Type B pancreatic cell (in vitro differentiated cells): ENCODE measurements around the gene EPAS1. TPM values are rescaled to one million over a fixed set of nuclear protein-coding genes. Genes with fewer than 3 reads are reported as not detected.

Source experiments
- DNase-seq: peaks from one replicate; pipeline ENCODE4 v3.0.0; 2021; ENCODE audit warnings: mixed read lengths; ENCODE audit not compliant: unreplicated experiment; ENCODE audit errors: extremely low spot score
- H3K27ac Mint-ChIP-seq: 2 replicates; pipeline ENCODE4 v1.8.0; 2021; ENCODE audit warnings: mild to moderate bottlenecking, mixed read lengths
- H3K27me3 Mint-ChIP-seq: 2 replicates; pipeline ENCODE4 v1.8.0; 2021; ENCODE audit warnings: mixed read lengths
- H3K36me3 Mint-ChIP-seq: 2 replicates; pipeline ENCODE4 v1.8.0; 2021; ENCODE audit warnings: mixed read lengths
- H3K4me1 Mint-ChIP-seq: one replicate; pipeline ENCODE4 v1.8.0; 2021; ENCODE audit warnings: mixed read lengths; ENCODE audit not compliant: unreplicated experiment
- H3K4me3 Mint-ChIP-seq: 2 replicates; pipeline ENCODE4 v1.8.0; 2021; ENCODE audit warnings: mild to moderate bottlenecking, mixed read lengths
- H3K9me3 Mint-ChIP-seq: 2 replicates; pipeline ENCODE4 v1.8.0; 2021; ENCODE audit warnings: mixed read lengths
- CTCF ChIP-seq: fragments of 200-600 bp; sonication (generic); conservative IDR thresholded peaks from 2 replicates; pipeline ENCODE4 v1.5.0; 2021; ENCODE audit warnings: antibody characterized with exemption, mild to moderate bottlenecking
- total RNA-seq: library from RNA; stranded (reverse); gene quantifications from 2 replicates; pipeline ENCODE4 v1.2.1, GENCODE V29; 2021; ENCODE audit warnings: low replicate concordance

EPAS1 gene
- total RNA-seq, 1 donor from 2014 or later: 59.8 TPM

DNA sequence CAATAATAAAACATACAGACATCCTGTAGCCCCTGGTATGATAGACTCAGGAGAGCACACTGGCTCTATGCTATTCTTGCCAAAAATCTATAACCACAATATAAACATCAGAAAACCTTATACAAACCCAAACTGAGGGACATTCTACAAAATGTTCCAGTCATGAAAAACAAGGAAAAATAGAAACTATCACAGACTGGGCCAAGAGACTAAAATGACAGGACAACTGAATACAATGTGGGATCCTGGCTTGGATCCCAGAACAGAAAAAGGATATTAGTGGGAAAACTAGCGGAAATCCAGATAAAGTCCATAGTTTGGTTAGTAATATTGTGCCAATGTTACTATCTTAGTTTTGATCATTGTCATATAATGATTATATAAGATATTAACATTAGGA is 29.6 kb upstream of the EPAS1 start:
- Mint-ChIP-seq H3K27ac (no peak overlapping the region), H3K9me3 (no peaks in the 10 kb centered on the region), H3K36me3 (no peaks in the 10 kb centered on the region), H3K27me3 (peaks cover 4% of the 10 kb centered on the region), H3K4me1 (peaks cover 10% of the 10 kb centered on the region), H3K4me3 (no peak overlapping the region)
- no peak for TF ChIP-seq CTCF
- no peak for DNase-seq

- Mint-ChIP-seq H3K4me1 (peaks cover 10% of the 10 kb centered on the region), H3K27me3 (peaks cover 4% of the 10 kb centered on the region), H3K36me3 (no peaks in the 10 kb centered on the region), H3K9me3 (no peaks in the 10 kb centered on the region), H3K27ac (no peak overlapping the region), H3K4me3 (no peak overlapping the region)
- no peak for TF ChIP-seq CTCF
- DNase-seq: no peak
Measured at GRCh38 chr2:46268196-46268595, 29.0 kb upstream of the EPAS1 start.

GRCh38 chr2:46269001-46269400 is 28.2 kb upstream of the EPAS1 start:
- no peaks in the 10 kb centered on the region for H3K9me3 Mint-ChIP-seq
- DNase-seq: no peak
- peaks cover 10% of the 10 kb centered on the region for H3K4me1 Mint-ChIP-seq
- H3K36me3 Mint-ChIP-seq: no peaks in the 10 kb centered on the region
- H3K27ac Mint-ChIP-seq: no peak overlapping the region
- TF ChIP-seq CTCF: no peak
- no peak overlapping the region for H3K4me3 Mint-ChIP-seq
- H3K27me3 Mint-ChIP-seq: peaks cover 4% of the 10 kb centered on the region

DNA sequence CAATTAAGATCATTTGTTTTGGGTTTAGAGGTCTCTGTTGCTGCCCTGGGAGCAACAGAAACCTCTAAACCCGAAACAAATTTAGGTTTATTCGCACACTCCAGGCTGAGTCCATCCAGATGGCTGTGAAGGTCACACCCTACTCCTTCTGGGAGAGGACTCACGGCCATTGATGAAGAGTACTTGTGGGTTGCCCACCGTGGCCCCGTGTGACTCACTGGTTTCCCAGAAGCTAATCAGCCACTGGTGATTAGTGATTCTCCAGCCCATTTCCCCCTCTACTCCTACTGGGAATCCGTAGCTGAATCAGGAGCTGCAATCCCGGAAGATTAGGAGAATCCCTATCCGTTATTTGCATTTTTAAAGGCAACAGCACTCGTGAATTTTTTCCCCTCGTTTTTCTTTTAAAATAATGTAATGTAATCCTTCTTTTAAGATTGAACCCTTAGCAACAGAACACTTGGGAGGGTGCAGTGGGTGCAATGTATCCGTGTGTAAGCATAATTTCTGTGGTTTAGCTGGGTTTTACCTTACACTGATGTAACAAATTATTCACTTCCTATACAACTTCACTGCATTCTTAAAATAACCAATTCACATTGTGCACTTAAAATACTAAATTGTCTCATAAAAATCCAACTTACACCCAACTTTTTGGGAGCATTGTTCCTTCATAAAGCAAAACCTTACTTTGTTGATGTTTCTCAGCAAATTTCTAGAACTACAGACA is 27.5 kb upstream of the EPAS1 start:
- Mint-ChIP-seq H3K4me3 (no peak overlapping the region), H3K9me3 (no peaks in the 10 kb centered on the region), H3K27me3 (peaks cover 4% of the 10 kb centered on the region), H3K36me3 (no peaks in the 10 kb centered on the region), H3K4me1 (peaks cover 10% of the 10 kb centered on the region), H3K27ac (no peak overlapping the region)
- DNase-seq: no peak
- TF ChIP-seq CTCF: no peak

GRCh38 chr2:46270384-46270783 is 26.8 kb upstream of the EPAS1 start:
- Mint-ChIP-seq H3K27ac (no peak overlapping the region), H3K4me1 (peaks cover 10% of the 10 kb centered on the region), H3K27me3 (peaks cover 4% of the 10 kb centered on the region), H3K36me3 (no peaks in the 10 kb centered on the region), H3K4me3 (no peak overlapping the region), H3K9me3 (peaks cover 3% of the 10 kb centered on the region)
- DNase-seq: no peak
- TF ChIP-seq CTCF: no peak
